GM12873 (cell line): Measurements from ENCODE around the gene UBR4.

Experiments used
- CTCF ChIP-seq: IDR thresholded peaks from 2 replicates; pipeline ENCODE4 v1.5.1; 2012; ENCODE audit warnings: low read depth, mild to moderate bottlenecking, moderate library complexity, low read length, control low read depth; ENCODE audit not compliant: insufficient read depth; ENCODE audit errors: missing control alignments

Gene UBR4

GRCh38 chr1:19073311-19074186, 136.5 kb downstream of the UBR4 start:
- no peak for TF ChIP-seq CTCF

GRCh38 chr1:19072285-19072981, 137.6 kb downstream of the UBR4 start:
- no peak for TF ChIP-seq CTCF

- TF ChIP-seq CTCF = no peak
Measured at GRCh38 chr1:19071674-19072281, 138.3 kb downstream of the UBR4 start.

GRCh38 chr1:19070891-19071621, 139.0 kb downstream of the UBR4 start:
- no peak for TF ChIP-seq CTCF

- no peak for TF ChIP-seq CTCF
Measured at GRCh38 chr1:19070197-19070651, 139.8 kb downstream of the UBR4 start.

GRCh38 chr1:19068639-19069276, 141.3 kb downstream of the UBR4 start:
- TF ChIP-seq CTCF = no peak
